ENCODE data around the gene EBF3. TPM values are rescaled to one million over a fixed set of nuclear protein-coding genes. Genes with fewer than 3 reads are reported as not detected.

The EBF3 gene
- total and polyA plus RNA-seq, 2 donors (not counting 3 experiments of a cell fraction or from before 2014, with no cell fraction given): 0.92 to 2.7 TPM

GRCh38 chr10:129890170-129890569, 73.9 kb downstream of the EBF3 start:
- DNase-seq (ENCODE audit: low read depth, low spot score) (no peak), FAIRE-seq (no peak)
- no TSS peak for BruUV-seq (replicated peaks)
- Histone ChIP-seq H3K4me2 (ENCODE audit: insufficient read depth, low read length) (no peak overlapping the region), H3K4me1 (ENCODE audit: control insufficient read depth, extremely low read depth, insufficient read depth, low read length) (no peaks in the 10 kb centered on the region), H3K27me3 (ENCODE audit: control insufficient read depth in 2 of 2, insufficient read depth in 2 of 2, low read length in 2 of 2) (no peaks in the 10 kb centered on the region), H3K9ac (replicated peaks; ENCODE audit: extremely low read depth, insufficient read depth, low read length) (no peak overlapping the region), H3K4me3 (replicated peaks in 1 of 3; ENCODE audit: insufficient read depth in 1 of 3, low read depth in 1 of 3, low read length in 3 of 3) (no peak overlapping the region), H3K9me1 (replicated peaks; ENCODE audit: control insufficient read depth, extremely low read depth, insufficient read depth, low read length) (no peaks in the 10 kb centered on the region), H3K79me2 (ENCODE audit: control insufficient read depth, insufficient read depth, low read length) (no peaks in the 10 kb centered on the region), H3K9me3 (replicated peaks; ENCODE audit: control insufficient read depth, insufficient read depth, low read length) (no peaks in the 10 kb centered on the region), H4K20me1 (replicated peaks; ENCODE audit: control insufficient read depth, extremely low read depth, insufficient read depth, low read length) (no peaks in the 10 kb centered on the region), H3K36me3 (ENCODE audit: control insufficient read depth in 2 of 2, extremely low read depth in 1 of 2, insufficient read depth in 2 of 2, low read length in 2 of 2) (no peaks in the 10 kb centered on the region), H2AFZ (ENCODE audit: low read depth, low read length) (no peak overlapping the region), H3K27ac (ENCODE audit: insufficient read depth, low read depth, low read length) (no peak overlapping the region)
- intact Hi-C loops (cut with micrococcal nuclease) (no loop called here), dilution Hi-C loops (cut with MboI; ENCODE audit: extremely low pct_ligation_motif_present, low sequenced_read_pairs) (no loop called here)
- ChIA-PET CTCF (no interaction called here), POLR2A (no interaction called here)
- TF ChIP-seq POLR2AphosphoS5 (IDR thresholded peaks at IDR 0.05; ENCODE audit: insufficient read depth, low read depth, low read length): no peak
- no peak for TF ChIP-seq POLR2A (IDR thresholded peaks at IDR 0.05; ENCODE audit: low read depth, low read length)
- TF ChIP-seq EZH2 (IDR thresholded peaks at IDR 0.05; ENCODE audit: borderline replicate concordance, low read depth, low read length, severe bottlenecking): no peak
- no peak for TF ChIP-seq CTCF (IDR thresholded peaks at IDR 0.05; ENCODE audit: extremely low read depth in 1 of 2, insufficient read depth in 1 of 2, low read depth in 1 of 2, low read length in 2 of 2)
- no peak for TF ChIP-seq FOS (IDR thresholded peaks at IDR 0.05; ENCODE audit: borderline replicate concordance, insufficient read depth, low read length)
- no peak for TF ChIP-seq MYC (IDR thresholded peaks at IDR 0.05; ENCODE audit: low read depth, low read length)
- TF ChIP-seq JUN (IDR thresholded peaks at IDR 0.05; ENCODE audit: borderline replicate concordance, insufficient read depth, insufficient read length, low read depth): no peak
- no peak for TF ChIP-seq GATA2 (IDR thresholded peaks at IDR 0.05; ENCODE audit: insufficient read depth, insufficient read length, low read depth, low read length)
- TF ChIP-seq MAX (IDR thresholded peaks at IDR 0.05; ENCODE audit: insufficient read depth, insufficient read length): no peak
